Measurements from ENCODE around the gene MAP2K3.
"Not testable (repeated sequence)": the region's sequence is repeated elsewhere in the genome, so short reads cannot be mapped to it uniquely, and the experiment has no call there.

Gene MAP2K3

DNA sequence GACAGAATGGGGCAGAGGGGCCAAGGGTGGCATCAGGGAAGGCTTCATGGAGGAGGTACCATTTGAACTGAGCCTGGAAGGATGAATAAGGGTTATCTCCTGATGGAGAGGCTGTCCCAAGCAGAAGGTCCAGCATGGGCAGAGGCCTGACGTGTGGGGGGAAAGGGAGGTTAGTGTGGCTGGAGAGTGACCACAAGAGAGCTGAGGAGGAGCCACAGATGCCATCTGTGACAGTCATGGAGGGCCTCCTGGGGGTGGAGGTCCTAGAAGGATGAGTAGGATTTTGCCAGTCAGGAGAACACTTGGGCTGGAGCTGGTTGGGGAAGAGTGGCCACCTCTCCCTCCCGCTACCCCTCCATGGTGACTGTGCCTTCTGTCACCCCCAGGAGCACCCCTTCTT, 29.2 kb downstream of the MAP2K3 start:
- DNase-seq = not testable (repeated sequence)

DNA sequence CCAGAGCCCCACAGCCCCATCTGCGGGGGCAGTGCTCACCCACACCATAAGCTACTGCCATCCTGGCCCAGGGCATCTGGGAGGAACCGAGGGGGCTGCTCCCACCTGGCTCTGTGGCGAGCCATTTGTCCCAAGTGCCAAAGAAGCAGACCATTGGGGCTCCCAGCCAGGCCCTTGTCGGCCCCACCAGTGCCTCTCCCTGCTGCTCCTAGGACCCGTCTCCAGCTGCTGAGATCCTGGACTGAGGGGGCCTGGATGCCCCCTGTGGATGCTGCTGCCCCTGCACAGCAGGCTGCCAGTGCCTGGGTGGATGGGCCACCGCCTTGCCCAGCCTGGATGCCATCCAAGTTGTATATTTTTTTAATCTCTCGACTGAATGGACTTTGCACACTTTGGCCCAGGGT, 29.8 kb downstream of the MAP2K3 start:
- DNase-seq = not testable (repeated sequence)

DNA sequence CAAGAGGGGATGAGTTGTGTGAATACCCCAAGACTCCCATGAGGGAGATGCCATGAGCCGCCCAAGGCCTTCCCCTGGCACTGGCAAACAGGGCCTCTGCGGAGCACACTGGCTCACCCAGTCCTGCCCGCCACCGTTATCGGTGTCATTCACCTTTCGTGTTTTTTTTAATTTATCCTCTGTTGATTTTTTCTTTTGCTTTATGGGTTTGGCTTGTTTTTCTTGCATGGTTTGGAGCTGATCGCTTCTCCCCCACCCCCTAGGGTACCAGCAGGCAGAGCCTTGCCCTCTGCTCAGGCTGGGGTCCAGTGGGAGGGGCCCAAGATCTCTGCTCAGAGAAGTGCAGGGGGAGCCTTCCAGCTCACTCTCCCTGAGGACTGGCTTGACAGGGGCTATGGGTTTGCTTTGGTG, 30.2 kb downstream of the MAP2K3 start:
- DNase-seq = not testable (repeated sequence)

DNA sequence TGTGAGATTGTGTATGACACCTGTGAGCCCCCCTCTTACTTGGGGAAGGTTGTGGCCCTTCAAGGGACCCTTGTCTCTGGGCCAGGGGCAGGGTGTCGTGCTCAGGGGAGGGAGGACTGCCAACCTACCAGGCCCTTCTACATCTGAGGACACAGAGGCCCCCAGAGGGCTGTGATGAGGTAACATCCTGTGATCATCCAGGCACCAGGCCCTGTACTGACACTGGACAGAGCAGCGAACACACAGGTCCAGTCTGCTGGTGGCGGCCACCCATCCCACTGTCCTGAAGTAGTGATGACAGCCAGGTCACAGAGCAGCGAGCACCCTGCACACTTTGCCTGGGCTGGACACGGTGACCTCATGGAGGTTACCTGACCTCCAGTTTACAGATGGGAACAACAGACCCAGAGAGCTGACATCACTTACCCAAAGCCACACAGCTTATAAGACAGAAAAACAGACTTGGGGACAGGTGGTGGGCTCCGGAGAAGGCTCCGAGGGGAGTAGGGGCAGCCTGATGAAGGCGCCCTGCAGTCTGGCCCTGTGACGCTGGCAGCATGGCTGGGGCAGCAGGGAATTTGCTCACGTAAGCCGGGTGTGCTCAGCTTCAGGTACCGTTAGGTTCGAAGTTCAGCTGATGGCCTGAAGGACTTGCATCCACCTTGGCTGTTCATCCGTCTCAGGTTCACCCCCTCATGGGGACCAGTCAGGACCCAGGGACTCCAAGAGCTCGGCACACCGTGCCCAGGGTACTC, 30.9 kb downstream of the MAP2K3 start:
- DNase-seq = not testable (repeated sequence)

DNA sequence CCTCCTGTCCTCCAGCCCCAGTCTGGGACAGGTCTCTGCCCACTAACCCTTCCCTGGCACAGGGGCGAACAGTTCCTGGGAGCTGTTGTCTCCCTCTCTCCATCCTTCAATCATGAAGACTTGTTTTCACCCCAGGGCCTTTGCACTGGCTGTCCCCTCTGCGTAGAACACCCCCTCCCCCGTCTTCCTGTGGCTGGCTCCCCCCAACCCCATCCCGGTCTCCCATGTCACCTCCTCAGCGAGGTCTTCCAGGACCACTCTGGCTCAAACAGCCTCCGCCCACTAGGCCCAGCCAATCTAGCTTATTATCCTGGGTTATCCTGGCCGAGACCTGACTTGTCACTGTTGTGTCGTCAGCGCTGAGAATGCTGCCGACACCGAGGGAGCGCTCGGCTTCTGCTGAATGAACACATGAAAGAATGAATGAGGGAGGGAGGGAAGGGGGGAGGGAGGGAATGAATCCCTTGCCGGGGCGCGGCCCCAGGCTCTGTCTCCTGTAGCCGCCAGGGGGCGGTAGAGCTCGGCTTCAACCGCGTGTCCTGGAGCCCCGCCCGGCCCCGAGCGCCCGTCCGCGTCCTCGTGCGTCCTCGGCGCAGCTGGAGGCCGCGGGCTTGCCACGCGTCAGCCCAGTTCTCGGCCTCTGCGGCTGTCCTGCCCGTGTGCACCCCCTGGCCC, 31.8 kb downstream of the MAP2K3 start:
- not testable (repeated sequence) for DNase-seq

DNA sequence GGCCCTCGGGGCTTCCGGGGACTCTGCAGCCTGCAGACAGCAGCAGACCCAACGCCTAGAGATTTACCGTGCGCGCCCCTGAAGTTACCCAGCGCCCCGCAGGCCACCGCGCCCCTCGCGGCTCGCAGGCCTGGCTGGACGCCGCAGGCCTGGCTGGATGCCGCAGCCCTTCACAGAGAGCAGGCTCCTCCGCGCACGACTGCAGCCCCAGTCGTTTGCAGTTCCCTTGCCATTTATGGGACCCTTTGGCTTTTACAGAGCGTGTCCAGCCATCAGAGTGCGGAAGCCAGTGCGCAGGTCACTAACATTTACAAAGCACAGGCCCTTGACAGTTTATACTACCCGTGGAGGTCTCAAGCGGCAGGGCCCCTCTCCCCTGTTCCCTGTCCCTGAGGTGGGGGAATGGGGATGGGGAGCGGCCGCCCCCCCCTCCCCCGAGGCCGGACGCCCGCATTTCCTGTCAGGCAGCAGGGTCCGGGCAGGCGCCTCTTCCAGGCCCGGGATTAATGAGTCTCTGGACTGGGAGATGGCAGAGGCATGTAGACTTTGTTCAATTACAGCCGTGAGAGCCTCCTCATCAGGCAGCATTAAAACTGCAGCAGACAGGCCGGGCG, 32.5 kb downstream of the MAP2K3 start:
- not testable (repeated sequence) for DNase-seq

DNA sequence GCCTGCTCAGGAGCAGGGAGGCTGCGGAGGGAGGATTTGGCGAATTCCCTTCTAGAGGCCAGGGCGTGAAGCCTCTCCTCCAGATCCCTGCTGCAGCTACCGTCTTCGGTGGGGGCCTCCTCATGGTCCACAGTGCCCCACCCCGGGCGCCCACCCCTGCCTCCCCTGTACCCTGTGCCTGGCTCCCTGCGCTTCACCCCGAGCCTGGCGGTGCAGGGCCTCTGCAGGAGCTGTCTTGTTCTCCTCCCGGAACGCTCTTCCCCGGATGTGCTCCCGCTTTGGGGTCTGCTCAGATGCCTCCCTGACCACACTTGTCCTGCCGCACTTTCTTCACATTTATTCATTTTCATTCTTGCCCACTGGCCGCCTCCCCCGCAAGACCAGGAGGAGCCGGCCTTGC, 33.3 kb downstream of the MAP2K3 start:
- DNase-seq = not testable (repeated sequence)

DNA sequence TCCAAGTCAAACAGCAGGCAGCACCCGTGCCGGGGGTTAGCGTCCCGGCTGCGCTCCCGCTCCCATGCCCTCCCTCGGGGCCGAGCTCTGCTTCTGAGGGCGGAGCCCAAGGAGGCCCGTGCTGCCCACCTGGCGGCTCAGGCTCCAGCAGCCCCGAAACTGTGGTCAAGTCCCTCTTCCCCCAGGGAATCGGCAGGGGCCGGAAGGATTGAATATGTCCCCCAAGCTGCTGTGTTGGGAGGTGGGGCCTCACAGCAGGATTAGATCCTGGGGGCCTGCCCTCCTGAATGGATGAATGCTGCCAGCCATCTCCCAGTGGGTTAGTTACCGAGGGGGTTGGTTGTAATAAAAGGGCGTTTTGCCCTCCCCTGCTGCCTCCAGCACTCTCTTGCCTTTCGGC, 33.9 kb downstream of the MAP2K3 start:
- DNase-seq = no peak

DNA sequence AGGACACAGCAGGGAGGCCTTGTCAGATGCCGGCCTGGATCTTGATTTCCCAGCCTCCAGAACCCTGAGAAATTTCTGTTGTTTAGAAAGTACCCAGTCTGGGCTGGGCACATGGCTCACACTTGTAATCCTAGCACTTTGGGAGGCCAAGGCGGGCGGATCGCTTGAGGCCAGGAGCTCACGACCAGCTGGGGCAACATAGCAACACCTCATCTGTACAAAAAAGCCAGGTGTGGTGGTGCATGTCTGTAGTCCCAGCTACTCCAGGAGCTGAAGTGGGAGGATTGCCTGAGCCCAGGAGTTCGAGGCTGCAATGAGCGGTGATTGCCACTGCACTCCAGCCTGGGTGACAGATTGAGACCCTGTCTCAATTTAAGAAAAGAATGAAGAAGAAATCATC, 34.3 kb downstream of the MAP2K3 start:
- DNase-seq = not testable (repeated sequence)

DNA sequence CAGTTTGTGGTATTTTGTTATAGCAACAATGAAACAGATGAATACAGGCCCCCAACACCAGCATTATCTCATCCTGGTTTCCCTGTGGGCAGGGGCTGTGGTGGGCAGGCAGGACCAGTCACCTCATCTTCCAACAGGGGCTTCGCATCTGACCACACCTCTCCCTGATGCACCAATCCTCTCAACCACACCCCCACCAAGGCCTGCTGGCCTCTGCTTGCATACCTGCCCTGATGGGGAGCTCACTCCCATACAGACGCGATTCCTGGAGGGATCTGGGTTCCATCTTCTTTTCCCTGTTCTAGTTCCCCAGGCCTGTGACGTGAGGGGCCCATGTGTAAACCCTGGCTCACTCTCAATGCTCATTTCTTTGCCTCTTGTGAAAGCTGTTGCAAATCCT, 34.7 kb downstream of the MAP2K3 start:
- not testable (repeated sequence) for DNase-seq

DNA sequence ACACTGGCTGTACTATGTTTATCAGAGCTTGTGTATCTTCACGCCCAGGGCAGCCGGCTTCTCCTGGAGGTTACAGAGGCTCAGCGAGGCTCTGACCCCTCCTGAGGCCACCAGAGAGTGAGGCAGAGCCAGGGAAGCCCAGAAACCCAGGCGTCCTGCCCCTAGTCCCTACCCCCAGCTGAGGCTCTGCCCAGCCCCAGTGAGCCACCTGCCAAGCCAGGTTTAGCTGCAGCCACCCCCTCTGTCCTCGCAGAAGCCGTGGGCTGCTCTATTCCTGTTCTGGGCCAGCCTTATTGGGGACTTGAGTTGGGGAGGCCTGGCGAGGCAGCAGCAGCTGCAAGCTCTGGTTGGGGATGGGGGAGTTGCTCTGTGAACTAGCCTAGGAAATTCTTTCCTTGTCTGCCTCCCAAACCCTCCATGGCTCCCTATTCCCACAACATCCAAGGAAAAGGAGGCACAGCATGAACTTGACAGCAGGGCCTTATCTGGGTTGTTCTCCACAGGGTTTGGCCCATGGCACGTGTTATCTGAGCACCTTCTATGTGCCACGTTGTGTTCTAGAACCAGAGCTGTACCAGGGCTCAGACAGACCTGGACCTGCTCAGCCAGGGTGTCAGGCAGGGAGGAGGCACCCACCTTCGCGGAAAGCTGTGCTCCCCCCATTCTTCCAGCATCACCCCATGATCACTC, 35.3 kb downstream of the MAP2K3 start:
- DNase-seq = not testable (repeated sequence)

DNA sequence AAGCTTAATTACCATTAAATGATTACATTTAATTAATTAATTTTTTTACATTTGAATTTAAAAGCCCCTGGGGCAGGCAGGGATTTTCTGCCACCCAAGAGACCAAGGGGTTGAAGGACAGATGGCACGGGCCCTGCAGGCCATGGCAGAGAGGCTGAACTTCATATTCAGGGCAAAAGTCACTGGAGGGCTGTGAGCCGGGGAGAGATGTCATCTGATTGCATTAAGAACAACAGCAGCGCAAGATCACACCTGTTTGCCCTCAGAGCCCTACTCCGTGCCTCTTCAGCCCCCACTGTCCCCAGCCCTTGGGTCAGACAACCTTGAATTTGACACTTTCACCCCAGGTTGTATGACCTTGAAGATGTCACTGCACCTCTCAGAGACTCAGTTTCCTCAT, 35.9 kb downstream of the MAP2K3 start:
- DNase-seq = not testable (repeated sequence)

DNA sequence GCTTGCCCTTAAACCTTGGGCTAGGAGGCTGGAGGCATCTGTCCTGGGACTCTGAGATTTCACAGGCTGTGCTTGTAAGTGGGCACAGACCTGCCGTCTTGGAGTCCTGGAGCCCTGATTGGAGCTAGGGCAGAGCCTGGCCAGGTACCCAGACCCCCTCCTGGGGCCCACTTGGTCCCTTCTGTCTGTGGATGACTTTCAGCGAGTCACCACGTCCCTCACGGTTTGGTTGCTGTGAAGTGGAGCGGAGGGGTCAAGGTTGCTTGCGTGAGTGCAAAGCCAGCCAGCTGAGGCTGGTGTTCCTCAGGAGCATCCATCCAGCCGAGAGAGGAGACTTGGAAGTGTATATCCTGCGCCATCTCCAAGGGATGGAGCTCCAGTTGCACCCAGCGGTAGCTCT, 36.5 kb downstream of the MAP2K3 start:
- not testable (repeated sequence) for DNase-seq

DNA sequence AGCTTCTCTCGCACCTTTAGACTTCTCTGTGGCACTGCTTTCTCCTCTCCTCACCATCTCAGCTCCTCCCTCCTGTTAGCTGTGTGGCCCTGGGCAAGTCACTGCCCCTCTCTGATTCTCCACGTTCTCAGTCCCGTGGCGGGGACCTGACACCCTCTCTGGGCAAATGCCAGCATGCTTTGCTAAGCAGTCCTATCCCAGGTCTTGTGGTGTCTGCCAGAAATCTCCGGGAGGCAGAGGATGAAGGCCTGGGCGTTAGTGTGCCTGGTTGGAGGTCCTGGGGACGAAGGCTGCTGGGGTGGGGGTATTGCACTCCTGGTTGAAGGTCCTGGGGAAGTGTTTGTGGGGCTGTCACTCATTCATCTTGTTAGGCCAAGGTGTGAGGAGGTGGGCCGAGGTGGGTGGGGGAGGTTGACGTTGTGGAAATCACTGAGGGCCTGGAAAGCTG, 37.3 kb downstream of the MAP2K3 start:
- DNase-seq = not testable (repeated sequence)

DNA sequence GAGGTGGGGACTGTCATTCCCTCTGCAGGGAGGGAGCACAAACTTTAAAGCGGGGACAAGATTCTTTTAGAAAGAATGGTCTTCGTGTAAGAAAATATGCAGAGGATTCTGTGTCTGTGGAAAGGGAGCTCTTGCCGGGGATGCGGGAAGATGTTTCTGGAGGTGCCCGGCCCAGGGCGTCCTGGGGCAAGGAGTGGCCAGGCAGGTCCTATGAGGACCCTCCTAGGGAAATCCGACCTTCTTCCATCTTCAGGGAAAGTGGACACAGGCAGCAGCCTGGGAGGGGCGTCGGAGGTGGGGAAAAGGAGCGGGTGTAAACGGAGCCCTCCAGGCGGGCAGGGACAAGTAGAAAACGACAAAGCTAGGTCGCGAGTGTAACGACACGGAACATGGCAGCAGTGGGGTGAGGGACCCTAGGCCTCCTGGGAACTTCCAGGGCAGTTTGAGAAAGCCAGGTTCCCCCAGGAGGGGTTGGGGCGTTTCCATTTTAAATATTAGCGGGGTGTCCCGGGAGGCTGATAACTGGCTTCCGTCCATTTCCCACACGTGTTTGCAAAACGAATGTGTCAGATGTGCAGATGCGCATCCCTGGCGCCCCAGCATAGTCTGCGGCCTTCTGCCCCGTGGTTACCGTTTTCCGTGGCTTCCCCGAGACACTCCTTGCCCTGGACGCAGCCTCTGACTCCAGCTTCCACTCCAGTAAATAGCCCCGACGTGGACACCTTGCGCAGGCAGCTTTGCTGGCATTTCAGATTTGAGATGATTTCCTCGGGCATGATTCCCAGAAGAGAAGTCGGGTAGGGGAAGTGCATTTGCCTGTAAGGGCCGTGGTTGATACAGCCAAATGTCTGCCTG, 39.0 kb downstream of the MAP2K3 start:
- not testable (repeated sequence) for DNase-seq

DNA sequence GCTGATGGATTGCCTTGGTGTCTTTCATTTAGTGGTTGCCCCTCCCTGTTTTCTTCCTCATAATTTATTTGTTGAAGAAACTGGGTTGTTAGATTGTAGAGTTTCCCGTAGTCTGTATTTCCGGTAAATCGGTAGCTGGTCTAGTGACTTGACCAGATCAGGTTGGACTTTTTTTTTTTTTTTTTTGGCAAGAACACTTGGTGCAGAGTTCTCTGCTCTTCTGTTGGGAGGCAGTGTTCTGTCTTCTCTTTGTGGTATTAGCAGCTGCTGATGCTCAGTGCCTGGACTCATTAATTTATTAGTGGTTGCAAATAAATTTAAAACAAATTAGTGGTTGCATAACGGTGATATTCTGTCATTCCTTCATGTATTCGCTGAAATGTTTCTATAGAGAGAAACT, 40.2 kb downstream of the MAP2K3 start:
- not testable (repeated sequence) for DNase-seq

DNA sequence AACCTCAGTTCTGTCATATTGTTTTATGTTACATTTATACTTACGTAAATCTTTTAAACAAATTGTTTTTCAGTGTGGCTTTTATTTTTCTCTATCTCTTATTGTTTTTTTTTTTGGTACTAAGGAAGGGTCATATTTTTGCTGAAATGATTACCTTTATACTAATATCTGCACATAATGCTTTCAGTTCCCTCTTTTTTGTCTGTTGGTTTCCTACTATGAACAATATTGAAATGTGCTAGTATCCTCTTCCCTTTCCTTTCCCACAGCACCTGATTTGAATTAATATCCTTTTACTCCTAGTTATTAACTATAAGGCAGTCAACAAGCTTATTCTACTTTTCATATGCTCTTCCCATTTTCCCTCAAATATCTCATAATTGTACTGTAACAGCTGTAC, 43.4 kb downstream of the MAP2K3 start:
- DNase-seq = not testable (repeated sequence)

DNA sequence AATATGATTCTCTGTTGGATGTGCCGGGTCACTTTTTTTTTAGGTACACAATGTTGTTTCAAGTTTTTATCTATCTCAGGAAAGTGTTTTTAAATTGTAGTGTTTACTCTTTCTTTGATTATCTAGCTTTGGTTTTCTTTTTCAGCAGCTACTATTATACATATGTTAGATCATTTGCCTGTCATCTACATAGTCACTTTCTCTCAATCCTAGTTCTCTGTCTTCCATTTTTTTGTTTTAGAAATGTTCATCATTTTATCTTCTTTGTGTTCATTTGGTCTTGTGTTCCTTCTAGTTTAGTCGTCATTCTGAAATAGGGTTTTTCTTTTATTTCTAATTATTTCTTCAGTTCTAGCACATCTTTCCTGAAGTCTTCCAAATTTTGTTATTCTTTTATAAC, 44.3 kb downstream of the MAP2K3 start:
- DNase-seq = not testable (repeated sequence)

DNA sequence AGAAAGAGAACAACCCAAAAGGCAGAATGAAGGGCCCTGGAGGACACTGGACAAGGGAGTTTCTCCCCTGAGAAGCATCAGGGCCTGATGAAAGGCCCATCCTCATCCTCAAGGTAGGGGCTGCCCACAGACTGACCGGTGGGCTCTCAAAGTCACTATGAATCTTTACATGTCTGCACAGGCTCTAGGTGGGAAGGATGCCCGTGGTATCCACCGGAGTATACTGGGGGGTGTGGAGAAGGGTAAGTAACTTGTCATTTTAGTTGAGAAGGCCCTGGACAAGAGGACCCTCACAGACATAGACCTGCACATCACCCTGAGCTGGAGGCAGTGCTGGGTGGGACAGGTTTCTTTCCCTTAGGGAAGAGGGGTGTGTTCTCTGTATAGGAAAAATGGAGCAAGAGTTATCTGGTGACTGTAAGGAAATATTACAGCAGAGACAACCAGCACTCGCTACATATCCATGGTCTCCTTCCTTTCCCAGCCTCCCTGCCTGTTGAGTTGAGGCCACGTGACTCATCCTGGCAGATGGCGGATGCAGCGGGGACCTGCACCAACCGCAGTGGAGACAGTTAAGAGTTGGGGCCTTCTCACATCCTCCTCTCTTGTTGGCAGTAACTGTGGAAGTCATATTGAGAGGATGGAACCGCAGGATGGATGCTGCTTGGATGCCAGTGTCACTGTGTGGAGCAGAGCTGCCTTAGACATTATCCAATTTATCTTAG, 46.1 kb downstream of the MAP2K3 start:
- no peak for DNase-seq

DNA sequence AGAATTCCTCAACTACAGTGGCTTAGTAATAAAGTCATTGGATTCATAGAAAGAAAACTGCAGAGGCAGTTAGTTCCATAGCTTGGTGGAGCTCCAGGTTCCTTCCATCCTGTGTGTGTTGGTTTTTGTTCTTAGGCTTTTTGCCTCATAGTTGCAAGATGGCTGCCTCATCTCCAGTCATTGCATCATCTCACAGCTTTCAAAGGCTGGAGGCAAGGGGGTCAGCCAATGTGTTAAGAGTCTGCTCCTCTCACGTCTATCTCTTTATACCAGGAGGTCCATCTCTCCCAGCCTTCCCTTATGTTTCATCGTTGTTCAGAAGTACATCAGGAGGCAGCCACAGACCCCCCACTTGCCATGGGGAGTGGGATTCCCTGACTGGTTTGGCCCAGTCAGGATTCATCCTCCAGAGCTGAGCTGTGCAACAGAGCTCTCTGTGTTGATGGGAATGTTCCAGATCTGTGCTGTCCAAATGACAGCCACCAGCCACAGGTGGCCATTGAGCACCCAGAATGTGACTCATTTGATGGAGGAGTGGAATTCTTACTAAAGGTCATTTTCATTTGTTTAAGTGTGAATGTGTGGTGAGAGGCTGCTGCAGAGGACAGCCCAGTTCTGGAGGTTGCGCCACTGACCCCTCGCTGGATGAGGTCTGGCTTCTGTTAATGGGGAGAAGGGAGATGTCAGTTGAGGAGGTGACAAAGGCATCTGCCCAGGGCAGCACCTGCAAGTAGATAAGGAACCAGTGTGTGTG, 52.2 kb downstream of the MAP2K3 start:
- DNase-seq = not testable (repeated sequence)

Data from Kasumi-1 (cell line).